ENCODE measurements around the gene TTC7B. TPM values are rescaled to one million over a fixed set of nuclear protein-coding genes. Genes with fewer than 3 reads are reported as not detected.
A peak's percentile ranks its signal among the peaks of the same experiment; 100 is the strongest.
"Not testable (repeated sequence)": the region's sequence is repeated elsewhere in the genome, so short reads cannot be mapped to it uniquely, and the experiment has no call there.

Gene TTC7B
- total and polyA plus RNA-seq, 7 donors = 5.5 to 70.9 (median 46.8) TPM

DNA sequence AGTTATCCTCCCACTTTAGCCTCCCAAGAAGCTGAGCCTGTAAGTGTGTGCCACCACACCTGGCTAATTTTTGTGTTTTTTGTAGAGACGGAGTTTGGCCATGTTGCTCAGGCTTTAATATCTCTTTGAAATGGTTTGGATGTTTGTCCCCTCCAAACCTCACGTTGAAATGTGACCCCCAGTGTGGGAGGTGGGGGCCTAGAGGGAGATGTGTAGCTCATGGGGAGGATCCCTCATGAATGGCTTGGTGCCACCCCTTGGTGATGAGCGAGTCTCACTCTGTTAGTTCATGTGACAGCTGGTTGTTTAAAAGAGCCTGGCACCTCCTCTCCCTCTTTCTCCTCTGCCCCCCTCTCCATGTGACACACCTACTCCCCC, 23.6 kb upstream of the TTC7B start:
- no peak for DNase-seq

GRCh38 chr14:90839024-90839888, 23.0 kb upstream of the TTC7B start:
- TF ChIP-seq EP300 (IDR thresholded peaks at IDR 0.05) (no peak), POLR2AphosphoS5 (IDR thresholded peaks at IDR 0.05) (no peak), POLR2A (IDR thresholded peaks at IDR 0.05) (no peak), CTCF (IDR thresholded peaks at IDR 0.05) (no peak)
- Histone ChIP-seq H3K27ac (peak overlapping the region; percentile 10 to 64 (median 54)), H3K9me3 (no peaks in the 10 kb centered on the region), H3K4me1 (no peaks in the 10 kb centered on the region), H3K27me3 (no peaks in the 10 kb centered on the region), H3K4me3 (no peak overlapping the region), H3K36me3 (no peaks in the 10 kb centered on the region)
- DNase-seq = peak; percentile 78
- WGBS, 2 donors = 73 to 76% methylated on average over 10 of the region's 10 CpGs
- intact Hi-C loops (cut with DNase I) = no loop called here

More for the DNA sequence above, 23.6 kb upstream of the TTC7B start:
- intact Hi-C loops (cut with DNase I) = no loop called here
- Histone ChIP-seq H3K4me1 (no peaks in the 10 kb centered on the region), H3K4me3 (no peak overlapping the region), H3K9me3 (no peaks in the 10 kb centered on the region), H3K36me3 (no peaks in the 10 kb centered on the region), H3K27ac (peak overlapping the region; percentile 10 to 64 (median 54)), H3K27me3 (no peaks in the 10 kb centered on the region)
- TF ChIP-seq POLR2AphosphoS5 (IDR thresholded peaks at IDR 0.05) = no peak
- TF ChIP-seq CTCF (IDR thresholded peaks at IDR 0.05) = no peak
- no peak for TF ChIP-seq EP300 (IDR thresholded peaks at IDR 0.05)
- TF ChIP-seq POLR2A (IDR thresholded peaks at IDR 0.05) = no peak
- WGBS, 2 donors = 82 to 89% methylated on average over 3 of the region's 3 CpGs

DNA sequence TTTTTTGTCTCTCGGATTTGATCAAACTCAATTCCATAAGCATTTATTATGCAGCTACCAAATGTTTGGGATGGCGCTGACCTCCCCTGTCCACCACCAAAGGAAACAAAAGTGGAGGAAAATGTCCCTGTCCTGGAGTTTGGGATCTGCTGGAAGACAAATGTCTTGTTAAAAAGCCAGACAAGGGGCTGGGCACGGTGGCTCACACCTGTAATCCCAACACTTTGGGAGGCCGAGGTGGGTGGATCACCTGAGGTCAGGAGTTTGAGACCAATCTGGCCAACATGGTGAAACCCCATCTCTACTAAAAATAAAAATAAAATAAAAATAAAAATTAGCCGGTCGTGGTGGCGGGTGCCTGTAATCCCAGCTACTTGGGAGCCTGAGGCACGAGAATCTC, 22.3 kb upstream of the TTC7B start:
- DNase-seq; H3K4me3 ChIP-seq; H3K9me3 ChIP-seq; H3K27me3 ChIP-seq; intact Hi-C loops (cut with DNase I); H3K4me1 ChIP-seq; H3K36me3 ChIP-seq: not testable (repeated sequence)
- peak overlapping the region in 2 of 4 donors; percentile 55 to 64 for H3K27ac ChIP-seq
- WGBS, 2 donors = 93% methylated on average over 8 of the region's 8 CpGs

DNA sequence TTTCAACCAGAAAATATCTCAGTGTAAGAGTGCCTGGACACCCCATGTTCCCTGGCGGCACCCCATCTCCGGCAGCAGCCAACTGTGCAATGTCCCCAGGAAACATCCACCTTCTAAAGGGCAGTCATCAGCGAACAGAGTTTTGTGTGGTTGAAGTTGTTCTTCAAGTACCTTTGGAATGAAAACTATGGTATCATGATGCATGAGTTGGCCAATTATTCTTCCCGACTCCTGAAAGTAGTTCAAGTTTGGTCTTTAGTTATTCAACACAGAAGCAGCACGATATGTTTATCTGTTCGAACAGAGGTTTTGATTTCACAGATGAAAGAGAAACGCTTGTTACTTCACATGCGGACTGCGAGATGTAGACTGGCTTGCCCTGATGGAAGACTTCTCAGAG, 21.1 kb upstream of the TTC7B start:
- TF ChIP-seq CTCF (IDR thresholded peaks at IDR 0.05) (no peak), EP300 (IDR thresholded peaks at IDR 0.05) (no peak), POLR2A (IDR thresholded peaks at IDR 0.05) (no peak), POLR2AphosphoS5 (IDR thresholded peaks at IDR 0.05) (no peak)
- DNase-seq = no peak
- intact Hi-C loops (cut with DNase I) = no loop called here
- Histone ChIP-seq H3K27me3 (no peaks in the 10 kb centered on the region), H3K9me3 (no peaks in the 10 kb centered on the region), H3K4me1 (no peaks in the 10 kb centered on the region), H3K36me3 (no peaks in the 10 kb centered on the region), H3K4me3 (no peak overlapping the region), H3K27ac (no peak overlapping the region)
- WGBS, 2 donors = 93 to 95% methylated on average over 9 of the region's 9 CpGs

GRCh38 chr14:90836692-90837063, 20.4 kb upstream of the TTC7B start:
- Histone ChIP-seq H3K4me1 (no peaks in the 10 kb centered on the region), H3K4me3 (no peak overlapping the region), H3K27me3 (no peaks in the 10 kb centered on the region), H3K9me3 (no peaks in the 10 kb centered on the region), H3K27ac (no peak overlapping the region), H3K36me3 (no peaks in the 10 kb centered on the region)
- DNase-seq = peak; percentile 37
- intact Hi-C loops (cut with DNase I) = no loop called here
- TF ChIP-seq POLR2AphosphoS5 (IDR thresholded peaks at IDR 0.05) (no peak), CTCF (IDR thresholded peaks at IDR 0.05) (no peak), POLR2A (IDR thresholded peaks at IDR 0.05) (no peak), EP300 (IDR thresholded peaks at IDR 0.05) (no peak)
- WGBS, 2 donors = 76 to 86% methylated on average over 7 of the region's 7 CpGs
